ENCODE data around the gene SAFB2. TPM values are rescaled to one million over a fixed set of nuclear protein-coding genes. Genes with fewer than 3 reads are reported as not detected.

SAFB2 gene
- total RNA-seq, 1 donor from 2014 or later = 104 TPM

DNA sequence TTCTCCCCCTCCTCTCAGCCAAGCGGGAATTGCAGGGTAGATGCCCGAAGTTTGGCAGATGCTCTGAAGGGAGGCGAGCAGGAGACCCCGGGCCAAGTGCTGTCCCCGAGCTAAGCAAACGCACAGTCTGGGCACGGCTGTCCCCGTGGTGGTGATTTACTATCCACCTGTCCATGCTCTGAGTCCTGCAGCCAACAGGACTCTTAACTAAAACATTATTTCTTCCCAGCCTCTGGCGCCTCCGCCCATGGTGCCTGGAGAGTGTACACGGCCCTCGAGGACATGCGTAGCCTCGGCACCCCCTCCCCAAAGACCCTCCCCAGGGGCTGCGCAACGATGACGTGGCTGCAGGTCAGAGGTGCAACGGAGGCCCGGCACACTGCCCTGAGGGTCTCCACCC, 62.4 kb downstream of the SAFB2 start:
- Mint-ChIP-seq H3K4me3 (no peak overlapping the region), H3K4me1 (ENCODE audit: low read depth) (no peaks in the 10 kb centered on the region), H3K27ac (no peak overlapping the region), H3K9me3 (peaks cover 10% of the 10 kb centered on the region), H3K27me3 (ENCODE audit: insufficient read depth) (peaks cover under 1% of the 10 kb centered on the region), H3K36me3 (ENCODE audit: low read depth) (no peaks in the 10 kb centered on the region)
- intact Hi-C loops (cut with micrococcal nuclease) = no loop called here
- no peak for DNase-seq (ENCODE audit: low spot score)

DNA sequence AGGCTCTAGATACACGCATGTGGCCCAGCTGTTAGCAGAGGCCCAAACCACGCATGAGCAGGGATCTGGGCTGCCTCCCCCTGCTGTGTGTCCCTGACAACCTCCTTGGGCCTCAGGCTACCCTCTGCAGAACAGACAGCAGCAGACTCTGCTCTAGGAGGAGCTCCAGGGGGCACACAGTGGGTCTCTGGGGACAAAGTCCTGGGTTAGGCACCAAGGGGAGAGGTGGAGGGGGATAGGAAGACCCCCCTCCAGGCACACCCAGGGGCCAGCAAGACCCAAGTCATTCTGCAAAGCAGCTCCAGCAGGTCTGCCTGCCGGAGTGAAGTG, 62.8 kb downstream of the SAFB2 start:
- intact Hi-C loops (cut with micrococcal nuclease) = no loop called here
- Mint-ChIP-seq H3K27ac (no peak overlapping the region), H3K36me3 (ENCODE audit: low read depth) (no peaks in the 10 kb centered on the region), H3K4me1 (ENCODE audit: low read depth) (no peaks in the 10 kb centered on the region), H3K9me3 (peaks cover 10% of the 10 kb centered on the region), H3K27me3 (ENCODE audit: insufficient read depth) (no peaks in the 10 kb centered on the region), H3K4me3 (no peak overlapping the region)
- DNase-seq (ENCODE audit: low spot score) = no peak

DNA sequence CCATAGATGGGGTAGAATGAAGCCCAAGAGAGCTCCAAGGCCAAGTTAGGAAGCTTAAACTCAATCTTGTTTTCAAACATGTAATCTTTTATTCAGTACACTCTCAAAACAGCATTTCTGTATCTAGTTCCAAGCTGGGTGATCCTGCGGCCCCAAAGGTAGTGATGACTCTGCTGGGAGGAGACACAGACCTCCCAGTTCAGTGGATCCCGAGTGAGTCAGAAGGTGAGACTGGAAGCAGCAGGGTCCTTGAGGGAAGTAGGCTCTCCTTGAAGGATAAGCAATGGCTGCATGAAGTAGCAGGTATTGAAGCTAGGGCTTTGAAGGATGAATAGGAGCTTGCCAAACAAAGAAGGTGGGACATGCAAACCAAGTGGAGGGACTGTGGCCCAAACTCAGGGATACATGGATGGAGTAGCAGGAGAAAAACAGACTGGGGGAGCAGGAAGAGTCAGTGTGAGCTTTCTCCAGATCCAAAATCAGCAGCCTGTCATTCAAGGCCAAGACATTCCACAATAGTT, 64.4 kb downstream of the SAFB2 start:
- intact Hi-C loops (cut with micrococcal nuclease) = no loop called here
- DNase-seq (ENCODE audit: low spot score) = no peak
- Mint-ChIP-seq H3K27ac (no peak overlapping the region), H3K4me3 (no peak overlapping the region), H3K27me3 (ENCODE audit: insufficient read depth) (no peaks in the 10 kb centered on the region), H3K4me1 (ENCODE audit: low read depth) (no peaks in the 10 kb centered on the region), H3K9me3 (peaks cover 10% of the 10 kb centered on the region), H3K36me3 (ENCODE audit: low read depth) (no peaks in the 10 kb centered on the region)

DNA sequence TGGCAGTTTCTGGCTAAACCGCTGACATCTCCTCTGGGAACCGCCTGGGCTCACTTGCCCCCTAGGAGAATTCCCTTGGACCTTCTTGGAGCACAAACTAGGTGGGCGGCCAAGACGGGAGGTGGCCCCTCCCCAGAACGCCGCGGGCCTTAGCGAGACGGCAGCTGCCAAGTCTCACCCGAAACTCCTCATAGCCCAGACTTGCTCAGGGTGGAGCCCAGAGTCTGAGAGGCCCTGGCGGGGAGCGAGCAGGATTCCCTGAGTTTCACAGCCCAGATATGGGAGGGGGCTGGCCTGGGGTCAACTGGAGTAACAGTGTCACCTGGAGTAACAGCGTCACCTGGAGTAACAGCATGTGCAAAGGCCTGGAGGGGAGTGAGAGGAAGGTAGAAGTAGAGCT, 64.9 kb downstream of the SAFB2 start:
- DNase-seq (ENCODE audit: low spot score) = no peak
- Mint-ChIP-seq H3K27ac (no peak overlapping the region), H3K4me3 (no peak overlapping the region), H3K9me3 (peaks cover 10% of the 10 kb centered on the region), H3K36me3 (ENCODE audit: low read depth) (no peaks in the 10 kb centered on the region), H3K4me1 (ENCODE audit: low read depth) (no peaks in the 10 kb centered on the region), H3K27me3 (ENCODE audit: insufficient read depth) (no peaks in the 10 kb centered on the region)
- intact Hi-C loops (cut with micrococcal nuclease) = no loop called here

DNA sequence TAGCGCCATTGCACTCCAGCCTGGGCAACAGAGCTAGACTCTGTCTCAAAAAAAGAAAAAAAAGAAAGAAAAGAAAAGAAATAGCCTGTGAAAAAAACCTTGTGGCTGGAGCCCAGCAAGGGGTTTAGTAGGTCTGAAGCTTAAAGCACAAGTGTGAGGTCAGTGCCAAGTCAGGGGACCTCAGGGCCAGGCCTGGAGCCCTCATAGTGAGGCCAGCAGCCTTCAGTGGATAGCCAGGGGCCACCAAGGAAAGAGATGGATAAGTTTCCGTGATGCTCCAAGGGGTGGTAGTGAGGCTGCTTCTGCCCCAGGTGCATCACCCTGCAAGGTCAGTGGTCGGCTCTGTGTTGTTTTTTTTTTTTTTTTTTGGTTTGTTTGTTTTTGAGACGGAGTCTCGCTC, 67.7 kb downstream of the SAFB2 start:
- no peak overlapping the region for H3K27ac Mint-ChIP-seq
- intact Hi-C loops (cut with micrococcal nuclease) = no loop called here
- H3K4me1 Mint-ChIP-seq (ENCODE audit: low read depth) = no peaks in the 10 kb centered on the region
- no peak for DNase-seq (ENCODE audit: low spot score)
- no peaks in the 10 kb centered on the region for H3K36me3 Mint-ChIP-seq (ENCODE audit: low read depth)
- no peaks in the 10 kb centered on the region for H3K9me3 Mint-ChIP-seq
- H3K4me3 Mint-ChIP-seq = no peak overlapping the region
- H3K27me3 Mint-ChIP-seq (ENCODE audit: insufficient read depth) = no peaks in the 10 kb centered on the region

DNA sequence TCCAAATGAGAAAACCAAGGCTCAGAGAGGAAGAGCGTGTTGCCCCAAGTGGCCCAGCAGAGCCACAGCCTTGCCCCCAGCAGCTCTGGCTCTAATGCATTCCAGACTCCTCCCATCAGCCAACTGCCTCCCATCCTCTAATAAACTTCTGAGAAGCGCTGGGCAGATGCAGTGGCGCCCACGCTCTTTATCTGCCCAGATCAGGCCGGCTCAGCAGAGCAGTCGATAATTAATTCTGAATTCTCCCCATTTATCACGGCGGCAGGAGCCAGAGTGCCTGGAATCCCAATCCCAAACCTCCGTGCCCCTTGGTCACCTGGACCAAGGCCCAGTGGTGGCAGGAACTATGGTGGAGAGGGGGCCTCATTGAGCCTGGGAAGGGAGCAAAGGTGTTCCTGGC, 68.7 kb downstream of the SAFB2 start:
- H3K27me3 Mint-ChIP-seq (ENCODE audit: insufficient read depth) = no peaks in the 10 kb centered on the region
- H3K4me3 Mint-ChIP-seq = no peak overlapping the region
- H3K27ac Mint-ChIP-seq = no peak overlapping the region
- H3K4me1 Mint-ChIP-seq (ENCODE audit: low read depth) = no peaks in the 10 kb centered on the region
- no peak for DNase-seq (ENCODE audit: low spot score)
- intact Hi-C loops (cut with micrococcal nuclease) = no loop called here
- H3K36me3 Mint-ChIP-seq (ENCODE audit: low read depth) = no peaks in the 10 kb centered on the region
- H3K9me3 Mint-ChIP-seq = no peaks in the 10 kb centered on the region

DNA sequence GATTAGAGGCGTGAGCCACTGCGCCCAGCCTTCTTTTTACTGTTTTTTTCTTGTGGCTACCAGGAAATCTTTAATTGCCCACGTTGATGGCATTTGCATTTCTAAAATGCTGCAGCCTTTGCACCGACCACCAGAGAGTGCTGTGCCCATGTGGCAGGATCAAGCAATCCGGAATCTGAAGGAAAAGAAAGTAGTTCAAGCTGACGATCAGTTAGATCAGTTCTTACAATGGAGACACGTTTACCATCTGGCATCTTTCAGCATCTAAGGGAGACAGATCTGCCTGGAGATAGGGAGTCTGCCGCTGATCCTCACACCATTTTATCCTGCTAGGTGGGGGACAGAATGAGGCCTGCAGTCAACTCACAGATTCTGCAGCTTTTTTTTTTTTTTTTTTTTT, 74.7 kb downstream of the SAFB2 start:
- Mint-ChIP-seq H3K9me3 (no peaks in the 10 kb centered on the region), H3K4me1 (ENCODE audit: low read depth) (no peaks in the 10 kb centered on the region), H3K36me3 (ENCODE audit: low read depth) (no peaks in the 10 kb centered on the region), H3K4me3 (no peak overlapping the region), H3K27me3 (ENCODE audit: insufficient read depth) (no peaks in the 10 kb centered on the region), H3K27ac (no peak overlapping the region)
- intact Hi-C loops (cut with micrococcal nuclease) = no loop called here
- no peak for DNase-seq (ENCODE audit: low spot score)

DNA sequence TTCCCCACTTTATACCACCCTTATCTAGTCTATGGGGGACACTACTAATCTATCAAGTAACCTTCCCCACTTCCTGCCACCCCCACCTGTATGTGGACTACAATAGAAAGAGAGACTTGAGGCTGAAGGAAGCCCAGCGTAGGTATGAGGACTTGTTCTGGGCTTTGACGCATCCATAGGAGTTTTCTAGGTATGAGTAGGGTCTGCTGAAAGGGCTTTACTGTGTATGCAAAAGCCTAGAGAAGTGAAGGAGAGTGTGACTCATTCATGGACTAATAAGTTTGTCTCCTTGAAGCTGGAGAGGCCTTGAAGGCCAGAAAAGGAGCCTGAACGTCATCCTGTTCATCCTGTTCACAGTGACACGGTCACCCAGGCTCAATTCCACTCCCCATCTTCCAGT, 76.6 kb downstream of the SAFB2 start:
- no peaks in the 10 kb centered on the region for H3K27me3 Mint-ChIP-seq (ENCODE audit: insufficient read depth)
- no peak for DNase-seq (ENCODE audit: low spot score)
- no peak overlapping the region for H3K4me3 Mint-ChIP-seq

DNA sequence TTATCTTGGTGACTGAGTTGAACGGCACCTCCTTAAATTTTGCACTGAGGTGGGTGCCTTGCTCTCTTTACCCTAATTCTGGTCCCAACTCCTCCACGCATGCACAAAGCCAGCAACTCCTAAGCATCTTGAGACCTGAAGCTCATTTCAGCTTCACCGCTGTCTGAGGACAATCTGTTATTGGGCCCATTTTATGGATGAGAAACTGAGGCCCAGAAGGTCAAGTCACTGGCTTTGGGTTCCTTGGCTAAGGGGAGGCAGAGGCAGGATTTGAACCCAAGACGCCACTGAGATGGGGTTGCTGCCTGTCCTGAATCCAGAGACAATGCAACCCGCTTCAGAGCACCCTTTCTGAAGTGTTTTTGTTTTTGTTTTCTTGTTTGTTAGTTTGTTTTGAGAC, 77.5 kb downstream of the SAFB2 start:
- H3K9me3 Mint-ChIP-seq = no peaks in the 10 kb centered on the region
- no peak overlapping the region for H3K4me3 Mint-ChIP-seq
- H3K36me3 Mint-ChIP-seq (ENCODE audit: low read depth) = no peaks in the 10 kb centered on the region
- no peak for DNase-seq (ENCODE audit: low spot score)
- no peaks in the 10 kb centered on the region for H3K27me3 Mint-ChIP-seq (ENCODE audit: insufficient read depth)
- intact Hi-C loops (cut with micrococcal nuclease) = no loop called here
- H3K27ac Mint-ChIP-seq = no peak overlapping the region
- H3K4me1 Mint-ChIP-seq (ENCODE audit: low read depth) = no peaks in the 10 kb centered on the region

More for the DNA sequence above, 76.6 kb downstream of the SAFB2 start:
- intact Hi-C loops (cut with micrococcal nuclease) = no loop called here
- Mint-ChIP-seq H3K27ac (no peak overlapping the region), H3K9me3 (no peaks in the 10 kb centered on the region), H3K4me1 (ENCODE audit: low read depth) (no peaks in the 10 kb centered on the region), H3K36me3 (ENCODE audit: low read depth) (no peaks in the 10 kb centered on the region)

DNA sequence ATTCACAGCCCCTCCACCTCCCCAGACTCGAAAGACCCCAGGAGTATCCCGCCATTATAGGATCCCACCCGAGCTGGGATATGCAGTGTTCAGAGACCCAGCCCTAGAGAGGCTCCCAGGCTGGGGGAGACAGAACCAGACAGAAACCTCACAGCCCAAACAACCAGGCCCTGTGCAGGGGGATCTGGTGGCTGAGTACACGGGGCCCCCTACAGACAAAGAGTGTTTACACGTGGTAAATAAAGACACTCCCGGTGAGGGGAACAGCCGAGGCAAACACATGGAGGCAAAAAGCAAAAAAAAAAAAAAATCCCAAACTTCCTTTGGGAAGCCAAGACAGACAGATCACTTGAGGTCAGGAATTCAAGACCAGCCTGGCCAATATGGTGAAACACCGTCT, 79.9 kb downstream of the SAFB2 start:
- no peak overlapping the region for H3K27ac Mint-ChIP-seq
- H3K27me3 Mint-ChIP-seq (ENCODE audit: insufficient read depth) = no peaks in the 10 kb centered on the region
- intact Hi-C loops (cut with micrococcal nuclease) = no loop called here
- H3K36me3 Mint-ChIP-seq (ENCODE audit: low read depth) = no peaks in the 10 kb centered on the region
- DNase-seq (ENCODE audit: low spot score) = no peak
- H3K9me3 Mint-ChIP-seq = no peaks in the 10 kb centered on the region
- H3K4me1 Mint-ChIP-seq (ENCODE audit: low read depth) = no peaks in the 10 kb centered on the region
- no peak overlapping the region for H3K4me3 Mint-ChIP-seq

DNA sequence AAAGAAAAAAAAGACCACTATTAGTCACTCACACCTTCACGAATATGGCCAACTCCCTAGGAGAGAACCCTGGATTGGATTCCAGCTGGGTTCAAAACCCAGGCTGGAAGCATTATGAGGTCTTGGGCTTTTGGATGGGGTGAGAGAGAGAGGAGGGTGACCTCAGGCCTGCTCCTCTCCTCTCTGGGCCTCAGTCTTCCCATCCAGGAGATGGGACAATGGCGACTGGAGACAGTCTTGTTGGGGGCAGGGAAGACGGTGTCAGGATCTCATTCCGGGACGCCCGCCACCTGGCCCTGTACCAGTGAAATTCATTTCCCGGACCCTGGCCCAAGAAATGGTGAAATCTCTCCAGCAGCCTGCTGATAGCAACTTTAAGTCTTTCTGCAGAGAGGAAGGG, 81.1 kb downstream of the SAFB2 start:
- no peaks in the 10 kb centered on the region for H3K9me3 Mint-ChIP-seq
- intact Hi-C loops (cut with micrococcal nuclease) = no loop called here
- H3K27ac Mint-ChIP-seq = no peak overlapping the region
- peaks cover 2% of the 10 kb centered on the region for H3K27me3 Mint-ChIP-seq (ENCODE audit: insufficient read depth)
- H3K36me3 Mint-ChIP-seq (ENCODE audit: low read depth) = no peaks in the 10 kb centered on the region
- H3K4me1 Mint-ChIP-seq (ENCODE audit: low read depth) = no peaks in the 10 kb centered on the region
- H3K4me3 Mint-ChIP-seq = no peak overlapping the region
- no peak for DNase-seq (ENCODE audit: low spot score)

DNA sequence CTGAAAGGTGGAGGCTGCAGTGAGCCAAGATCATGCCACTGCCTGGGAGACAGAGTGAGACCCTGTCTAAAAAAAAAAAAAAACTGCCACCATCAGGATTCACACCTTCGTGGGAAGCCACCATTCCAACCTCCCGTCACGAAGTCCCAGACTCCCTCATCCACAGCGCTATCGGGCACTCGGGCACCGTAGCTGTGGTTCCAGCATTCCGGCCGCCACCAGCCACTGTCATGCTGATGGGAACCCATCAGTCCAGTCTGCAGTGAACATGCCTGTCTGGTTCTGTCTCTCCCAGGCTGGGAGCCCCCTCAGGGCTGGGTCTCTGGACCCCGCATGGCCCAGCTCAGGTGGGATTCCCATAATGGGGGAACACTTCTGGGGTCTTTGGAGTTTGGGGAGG, 82.4 kb downstream of the SAFB2 start:
- intact Hi-C loops (cut with micrococcal nuclease) = no loop called here
- no peak for DNase-seq (ENCODE audit: low spot score)
- Mint-ChIP-seq H3K27ac (no peak overlapping the region), H3K4me1 (ENCODE audit: low read depth) (no peaks in the 10 kb centered on the region), H3K9me3 (peaks cover 6% of the 10 kb centered on the region), H3K27me3 (ENCODE audit: insufficient read depth) (peaks cover 4% of the 10 kb centered on the region), H3K36me3 (ENCODE audit: low read depth) (peaks cover 2% of the 10 kb centered on the region), H3K4me3 (no peak overlapping the region)

DNA sequence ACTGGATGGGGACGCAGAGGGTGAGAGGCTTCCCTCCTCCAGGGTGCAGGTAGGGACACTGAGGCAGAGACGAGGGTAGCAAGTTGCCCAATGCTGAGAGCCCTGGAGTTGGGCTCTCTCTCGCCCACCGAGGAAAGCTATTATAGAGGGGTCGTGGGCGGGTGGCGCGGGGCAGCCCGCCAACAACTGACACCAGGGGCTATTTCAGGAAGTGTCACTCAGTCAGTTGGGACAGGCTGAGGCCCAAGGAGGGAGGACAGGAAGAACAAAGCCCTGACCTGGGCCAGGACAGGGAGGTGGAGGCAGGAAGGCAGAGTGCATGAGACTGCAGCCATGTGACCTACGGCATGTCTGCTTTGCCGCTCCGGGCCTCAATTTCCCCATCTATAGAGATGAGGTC, 84.7 kb downstream of the SAFB2 start:
- Mint-ChIP-seq H3K27me3 (ENCODE audit: insufficient read depth) (peaks cover 4% of the 10 kb centered on the region), H3K4me3 (no peak overlapping the region), H3K27ac (no peak overlapping the region), H3K4me1 (ENCODE audit: low read depth) (no peaks in the 10 kb centered on the region), H3K9me3 (peaks cover 19% of the 10 kb centered on the region), H3K36me3 (ENCODE audit: low read depth) (peaks cover 4% of the 10 kb centered on the region)
- intact Hi-C loops (cut with micrococcal nuclease) = no loop called here
- DNase-seq (ENCODE audit: low spot score) = no peak
